HCT116 (cell line): ENCODE measurements around the gene FBXL13. TPM values are rescaled to one million over a fixed set of nuclear protein-coding genes. Genes with fewer than 3 reads are reported as not detected.
"Not testable (repeated sequence)": the region's sequence is repeated elsewhere in the genome, so short reads cannot be mapped to it uniquely, and the experiment has no call there.

Experiments
- ATAC-seq: fragments of 200-7000 bp; cut with Tn5 transposase; 2 replicates; pipeline ENCODE4 v1.9.1; 2020; ENCODE audit warnings: mild to moderate bottlenecking, moderate library complexity
- BruUV-seq: library from RNA; stranded (reverse); fragments of 400-500 nt; replicated peaks from 2 replicates; lab custom pipeline; 2021; lab: Mats Ljungman, UMichigan
- CTCF ChIA-PET: fragments of 300-600 bp; sonication (Branson Sonifier 250); formaldehyde crosslinking; loops from one replicate; lab custom pipeline; 2021; ENCODE audit warnings: antibody characterized with exemption; lab: Charles Lee
- POLR2A ChIA-PET: fragments of 300-600, 350-600 bp; sonication (Branson Sonifier 250); formaldehyde crosslinking; loops from one replicate; lab custom pipeline; 2021; ENCODE audit warnings: antibody characterized with exemption; lab: Charles Lee
- RAD21 ChIA-PET, 2 experiments: fragments of 300-600 bp; sonication (Branson Sonifier 250); formaldehyde crosslinking; loops; one replicate each; lab custom pipeline; 2023; ENCODE audit warnings: low total read pairs in 2 of 2; ENCODE audit not compliant: uncharacterized antibody in 2 of 2, unreplicated experiment in 2 of 2, low non-redundant PET in 1 of 2; lab: Charles Lee
- DNase-seq: peaks from one replicate; pipeline ENCODE4 v3.0.0-alpha.2; 2010; ENCODE audit warnings: low read depth, low spot score
- H2AFZ ChIP-seq: fragments of 200-600 bp; shearing (Covaris generic), sonication (generic); 2 replicates; pipeline ENCODE4 v1.6.1; 2017; ENCODE audit warnings: low read depth, mixed run types, mixed read lengths, antibody characterized with exemption, low read length; ENCODE audit not compliant: poor library complexity, severe bottlenecking
- H3K27ac ChIP-seq: 2 replicates; pipeline ENCODE4 v1.5.1; 2012; ENCODE audit warnings: low read depth, low read length
- H3K27me3 ChIP-seq: fragments of 200-600 bp; sonication (generic); 2 replicates; pipeline ENCODE4 v1.6.1; 2016; ENCODE audit warnings: mixed run types, low read length, mixed read lengths; ENCODE audit not compliant: insufficient read depth
- H3K36me3 ChIP-seq, 2 experiments: fragments of 200-500 bp in 1 of 2; fragments of 200-600 bp in 1 of 2; sonication (Bioruptor generic) in 1 of 2; sonication (generic) in 1 of 2; 2 replicates each; pipeline versions ENCODE4 v1.5.1 to v1.6.1; 2014 to 2016; ENCODE audit warnings: low read length in 2 of 2, inconsistent platforms in 1 of 2, mixed read lengths in 1 of 2, mixed run types in 1 of 2; ENCODE audit not compliant: insufficient read depth in 2 of 2, control insufficient read depth in 1 of 2
- H3K4me1 ChIP-seq, 2 experiments: fragments of 200-600 bp in 1 of 2; sonication (generic) in 1 of 2; 2 replicates each; pipeline versions ENCODE4 v1.5.1 to v1.6.1; 2012 to 2017; ENCODE audit warnings: low read length in 2 of 2, inconsistent platforms in 1 of 2, mild to moderate bottlenecking in 1 of 2, mixed read lengths in 1 of 2, mixed run types in 1 of 2, moderate library complexity in 1 of 2; ENCODE audit not compliant: insufficient read depth in 2 of 2, control insufficient read depth in 1 of 2
- H3K4me2 ChIP-seq: fragments of 200-600 bp; sonication (generic); 2 replicates; pipeline ENCODE4 v1.6.1; 2017; ENCODE audit warnings: mixed run types, low read length, mixed read lengths
- H3K4me3 ChIP-seq, 2 experiments: fragments of 200-600 bp in 1 of 2; sonication (generic) in 1 of 2; replicated peaks in 1 of 2; 2 replicates each; pipeline ENCODE4 v1.5.1; 2011 to 2016; ENCODE audit warnings: low read length in 2 of 2, control low read depth in 1 of 2, low read depth in 1 of 2, mild to moderate bottlenecking in 1 of 2, mixed read lengths in 1 of 2, mixed run types in 1 of 2
- H3K79me2 ChIP-seq: fragments of 200-600 bp; sonication (generic); 2 replicates; pipeline ENCODE4 v1.6.1; 2017; ENCODE audit warnings: mild to moderate bottlenecking, mixed run types, low read length, moderate library complexity, mixed read lengths; ENCODE audit not compliant: insufficient read depth
- H3K9ac ChIP-seq: fragments of 200-600 bp; sonication (generic); 2 replicates; pipeline ENCODE4 v1.6.1; 2016; ENCODE audit warnings: low read length, mixed read lengths
- H3K9me2 ChIP-seq: fragments of 200-600 bp; sonication (generic), shearing (Covaris generic); 2 replicates; pipeline ENCODE4 v1.6.1; 2017; ENCODE audit warnings: mixed run types, mild to moderate bottlenecking, moderate library complexity; ENCODE audit not compliant: insufficient read depth
- H3K9me3 ChIP-seq, 2 experiments: fragments of 200-500 bp in 1 of 2; fragments of 200-600 bp in 1 of 2; sonication (Bioruptor generic) in 1 of 2; sonication (generic) in 1 of 2; 2 replicates each; pipeline ENCODE4 v1.6.1; 2014 to 2017; ENCODE audit warnings: low read length in 2 of 2, mixed read lengths in 2 of 2, inconsistent platforms in 1 of 2, low read depth in 1 of 2, mild to moderate bottlenecking in 1 of 2, mixed run types in 1 of 2, moderate library complexity in 1 of 2; ENCODE audit not compliant: control insufficient read depth in 1 of 2, insufficient read depth in 1 of 2
- H4K20me1 ChIP-seq: fragments of 200-600 bp; sonication (generic), shearing (Covaris generic); 2 replicates; pipeline ENCODE4 v1.6.1; 2017; ENCODE audit warnings: mixed run types, mild to moderate bottlenecking, moderate library complexity; ENCODE audit not compliant: insufficient read depth
- ATF3 ChIP-seq: IDR thresholded peaks from 2 replicates; pipeline ENCODE4 v1.6.1; 2012
- CTCF ChIP-seq, 3 experiments: fragments of 200-600 bp in 1 of 3; sonication (generic) in 1 of 3; IDR thresholded peaks in 2 of 3; conservative IDR thresholded peaks in 1 of 3; 2 replicates each; pipeline ENCODE4 v1.5.1; 2012 to 2017; ENCODE audit warnings: low read depth in 2 of 3, low read length in 2 of 3, antibody characterized with exemption in 1 of 3, borderline replicate concordance in 1 of 3, control low read depth in 1 of 3, mild to moderate bottlenecking in 1 of 3, mixed read lengths in 1 of 3, mixed run types in 1 of 3, moderate library complexity in 1 of 3; ENCODE audit not compliant: insufficient read depth in 1 of 3
- EGR1 ChIP-seq: IDR thresholded peaks from 2 replicates; pipeline ENCODE4 v1.6.1; 2012; ENCODE audit warnings: low read depth
- FOSL1 ChIP-seq: IDR thresholded peaks from 2 replicates; pipeline ENCODE4 v1.6.1; 2012; ENCODE audit warnings: low read depth
- POLR2A ChIP-seq: IDR thresholded peaks from 2 replicates; pipeline ENCODE4 v1.7.0; 2011; ENCODE audit warnings: borderline replicate concordance; ENCODE audit not compliant: insufficient read depth, insufficient read length; ENCODE audit errors: extremely low read depth
- RAD21 ChIP-seq: IDR thresholded peaks from 2 replicates; pipeline ENCODE4 v1.6.1; 2012; ENCODE audit warnings: low read depth, mild to moderate bottlenecking
- REST ChIP-seq: IDR thresholded peaks from 2 replicates; pipeline ENCODE4 v1.6.1; 2012; ENCODE audit warnings: low read depth
- SIN3A ChIP-seq: IDR thresholded peaks from 2 replicates; pipeline ENCODE4 v1.6.1; 2012; ENCODE audit warnings: low read depth
- SRF ChIP-seq: IDR thresholded peaks from 2 replicates; pipeline ENCODE4 v1.6.1; 2012; ENCODE audit warnings: low read depth
- TCF7L2 ChIP-seq: IDR thresholded peaks from 2 replicates; pipeline ENCODE4 v1.7.0; 2011; ENCODE audit warnings: borderline replicate concordance, inconsistent platforms; ENCODE audit not compliant: insufficient read depth, insufficient read length; ENCODE audit errors: extremely low read depth
- ZBTB33 ChIP-seq: IDR thresholded peaks from 2 replicates; pipeline ENCODE4 v1.6.1; 2011; ENCODE audit warnings: mild to moderate bottlenecking, low read length, moderate library complexity; ENCODE audit not compliant: insufficient replicate concordance; ENCODE audit errors: extremely low read depth
- intact Hi-C: fragments of 100-400 bp; cut with micrococcal nuclease; formaldehyde crosslinking; loops from 2 replicates; pipeline ENCODE4 v1.10.0; 2022
- total RNA-seq: library from RNA; stranded (reverse); gene quantifications from one replicate; pipeline ENCODE4 v1.2.1, GENCODE V29; 2021; ENCODE audit not compliant: unreplicated experiment

The FBXL13 gene
- total RNA-seq, 1 experiment from 2014 or later: 1.0 TPM

GRCh38 chr7:103025341-103025740 lies 49.3 kb downstream of the FBXL13 start:
- Histone ChIP-seq H3K9me3 (no peaks in the 10 kb centered on the region), H3K36me3 (no peaks in the 10 kb centered on the region)
- no TSS peak for BruUV-seq
- no peak for DNase-seq
- TF ChIP-seq RAD21 (no peak), CTCF (IDR thresholded peaks at IDR 0.05 in 2 of 3, conservative IDR thresholded peaks at IDR 0.05 in 1 of 3; ENCODE audit: borderline replicate concordance in 1 of 3, insufficient read depth in 1 of 3, low read depth in 2 of 3, low read length in 2 of 3) (no peak), FOSL1 (no peak), SIN3A (no peak), ATF3 (no peak), POLR2A (no peak), ZBTB33 (no peak), TCF7L2 (no peak), REST (no peak), EGR1 (no peak), SRF (no peak)
- TF ChIP-seq, all 23 proteins: peak for 0
- Histone ChIP-seq H3K27me3 (no peaks in the 10 kb centered on the region), H3K79me2 (no peaks in the 10 kb centered on the region), H3K27ac (no peak overlapping the region), H4K20me1 (no peaks in the 10 kb centered on the region), H3K4me1 (no peaks in the 10 kb centered on the region), H3K4me3 (no peak overlapping the region), H2AFZ (peak overlapping the region; percentile 74), H3K4me2 (no peak overlapping the region), H3K9me2 (no peaks in the 10 kb centered on the region), H3K9ac (no peak overlapping the region)
- intact Hi-C loops: no loop called here
- ChIA-PET RAD21 (no interaction called here), CTCF (no interaction called here), POLR2A (no interaction called here)
- ATAC-seq: no peak

GRCh38 chr7:103023578-103023977 lies 51.0 kb downstream of the FBXL13 start:
- H3K4me1 ChIP-seq, H3K27ac ChIP-seq, H2AFZ ChIP-seq, POLR2A ChIA-PET, H3K4me2 ChIP-seq, H3K4me3 ChIP-seq, H3K9me3 ChIP-seq, DNase-seq, H4K20me1 ChIP-seq, H3K79me2 ChIP-seq, CTCF ChIA-PET, ATAC-seq, BruUV-seq, H3K9me2 ChIP-seq, H3K36me3 ChIP-seq, RAD21 ChIA-PET, H3K27me3 ChIP-seq, intact Hi-C loops, H3K9ac ChIP-seq: not testable (repeated sequence)
